ENCODE measurements around the gene HDAC10.

HDAC10 gene

DNA sequence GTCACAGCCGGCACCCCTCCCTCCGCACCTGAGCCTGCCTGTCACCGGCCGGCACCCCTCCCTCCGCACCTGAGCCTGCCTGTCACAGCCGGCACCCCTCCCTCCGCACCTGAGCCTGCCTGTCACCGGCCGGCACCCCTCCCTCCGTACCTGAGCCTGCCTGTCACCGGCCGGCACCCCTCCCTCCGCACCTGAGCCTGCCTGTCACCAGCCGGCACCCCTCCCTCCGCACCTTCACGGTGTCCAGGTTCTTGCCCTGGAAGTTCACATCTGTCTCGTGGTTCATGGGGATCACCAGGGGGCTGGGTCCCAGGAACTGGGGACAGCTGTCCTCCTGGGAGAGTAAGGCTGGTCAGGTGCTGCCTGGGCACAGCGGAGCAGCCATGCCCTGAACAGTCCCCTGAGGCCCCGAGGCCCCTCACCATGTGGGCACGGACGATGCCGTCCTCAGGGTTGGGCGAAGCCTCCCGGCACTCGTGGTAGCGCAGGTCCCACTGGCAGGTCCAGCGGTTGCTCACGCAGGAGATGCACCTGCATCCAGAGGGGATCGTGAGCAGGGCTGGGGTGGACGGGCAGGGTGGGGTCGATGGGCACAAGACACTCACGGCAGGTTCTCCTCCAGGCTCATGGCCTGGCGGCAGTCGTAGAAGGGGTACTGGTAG lies 34.6 kb upstream of the HDAC10 start:
- Histone ChIP-seq H3K9me3 (ENCODE audit: control insufficient read depth, low read length) (no peaks in the 10 kb centered on the region), H2AFZ (no peak overlapping the region), H3K4me2 (ENCODE audit: low read length) (peak overlapping the region; percentile 50), H3K9ac (no peak overlapping the region), H3K27me3 (ENCODE audit: control insufficient read depth, insufficient read depth, low read length) (no peaks in the 10 kb centered on the region), H3K27ac (no peak overlapping the region), H3K36me3 (ENCODE audit: control insufficient read depth, insufficient read depth, low read length) (no peaks in the 10 kb centered on the region), H3K79me2 (peaks cover 16% of the 10 kb centered on the region), H3K4me1 (peaks cover 9% of the 10 kb centered on the region), H3K4me3 (ENCODE audit: low read depth, low read length) (no peak overlapping the region)
- TF ChIP-seq, protein P1, sequence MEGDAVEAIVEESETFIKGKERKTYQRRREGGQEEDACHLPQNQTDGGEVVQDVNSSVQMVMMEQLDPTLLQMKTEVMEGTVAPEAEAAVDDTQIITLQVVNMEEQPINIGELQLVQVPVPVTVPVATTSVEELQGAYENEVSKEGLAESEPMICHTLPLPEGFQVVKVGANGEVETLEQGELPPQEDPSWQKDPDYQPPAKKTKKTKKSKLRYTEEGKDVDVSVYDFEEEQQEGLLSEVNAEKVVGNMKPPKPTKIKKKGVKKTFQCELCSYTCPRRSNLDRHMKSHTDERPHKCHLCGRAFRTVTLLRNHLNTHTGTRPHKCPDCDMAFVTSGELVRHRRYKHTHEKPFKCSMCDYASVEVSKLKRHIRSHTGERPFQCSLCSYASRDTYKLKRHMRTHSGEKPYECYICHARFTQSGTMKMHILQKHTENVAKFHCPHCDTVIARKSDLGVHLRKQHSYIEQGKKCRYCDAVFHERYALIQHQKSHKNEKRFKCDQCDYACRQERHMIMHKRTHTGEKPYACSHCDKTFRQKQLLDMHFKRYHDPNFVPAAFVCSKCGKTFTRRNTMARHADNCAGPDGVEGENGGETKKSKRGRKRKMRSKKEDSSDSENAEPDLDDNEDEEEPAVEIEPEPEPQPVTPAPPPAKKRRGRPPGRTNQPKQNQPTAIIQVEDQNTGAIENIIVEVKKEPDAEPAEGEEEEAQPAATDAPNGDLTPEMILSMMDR (IDR thresholded peaks at IDR 0.05), result no peak

DNA sequence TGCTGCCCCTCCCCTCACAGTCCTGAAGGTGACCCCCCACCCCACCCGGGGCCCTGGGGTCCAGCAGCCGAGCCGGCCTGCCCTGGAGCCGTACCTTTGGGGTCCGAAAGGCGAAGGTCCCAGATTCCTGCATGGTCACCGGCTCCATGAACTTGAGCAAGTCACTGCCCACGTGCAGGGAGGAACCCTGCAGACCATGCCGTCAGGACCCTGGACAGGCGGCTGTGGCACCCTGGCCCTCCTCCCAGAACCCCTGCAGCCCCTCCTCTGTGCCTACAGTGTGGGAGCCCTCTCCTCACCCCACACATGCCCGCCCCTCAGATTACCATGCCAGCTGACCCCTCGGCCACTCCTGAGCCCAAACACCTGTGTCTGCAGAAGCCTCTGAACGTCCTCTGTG lies 33.4 kb upstream of the HDAC10 start:
- H3K4me1 ChIP-seq, result peaks cover 9% of the 10 kb centered on the region
- no peaks in the 10 kb centered on the region for H3K9me3 ChIP-seq (ENCODE audit: control insufficient read depth, low read length)
- H2AFZ ChIP-seq, result no peak overlapping the region
- TF ChIP-seq, protein P1 (IDR thresholded peaks at IDR 0.05), result no peak
- no peak overlapping the region for H3K9ac ChIP-seq
- no peaks in the 10 kb centered on the region for H3K36me3 ChIP-seq (ENCODE audit: control insufficient read depth, insufficient read depth, low read length)
- no peak overlapping the region for H3K4me2 ChIP-seq (ENCODE audit: low read length)
- no peak overlapping the region for H3K27ac ChIP-seq
- H3K4me3 ChIP-seq (ENCODE audit: low read depth, low read length), result no peak overlapping the region
- no peaks in the 10 kb centered on the region for H3K27me3 ChIP-seq (ENCODE audit: control insufficient read depth, insufficient read depth, low read length)
- peaks cover 11% of the 10 kb centered on the region for H3K79me2 ChIP-seq

DNA sequence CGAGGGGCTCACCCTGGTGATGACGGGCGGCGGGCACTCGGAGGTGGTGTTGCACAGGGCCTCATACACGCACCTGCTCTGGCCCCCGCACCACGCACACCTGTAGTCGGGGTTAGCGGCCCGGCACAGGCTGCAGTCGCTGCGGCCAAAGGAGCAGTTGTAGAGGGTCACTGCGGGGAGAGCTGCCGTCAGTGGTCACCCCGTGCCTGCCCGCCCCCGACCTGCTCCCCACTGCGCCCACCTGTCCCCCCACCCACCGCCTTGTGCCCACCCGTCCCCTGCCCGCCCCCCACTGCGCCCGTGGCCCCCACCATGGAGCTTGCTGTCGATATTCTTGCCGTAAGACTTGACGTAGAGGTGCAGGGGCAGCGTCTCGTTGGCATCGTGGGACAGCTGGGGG lies 32.8 kb upstream of the HDAC10 start:
- Histone ChIP-seq H3K9ac (no peak overlapping the region), H2AFZ (no peak overlapping the region), H3K36me3 (ENCODE audit: control insufficient read depth, insufficient read depth, low read length) (no peaks in the 10 kb centered on the region), H3K27me3 (ENCODE audit: control insufficient read depth, insufficient read depth, low read length) (no peaks in the 10 kb centered on the region), H3K4me3 (ENCODE audit: low read depth, low read length) (no peak overlapping the region), H3K79me2 (peaks cover 8% of the 10 kb centered on the region), H3K4me2 (ENCODE audit: low read length) (no peak overlapping the region), H3K27ac (no peak overlapping the region), H3K4me1 (peaks cover 9% of the 10 kb centered on the region), H3K9me3 (ENCODE audit: control insufficient read depth, low read length) (no peaks in the 10 kb centered on the region)
- TF ChIP-seq, protein P1 (IDR thresholded peaks at IDR 0.05), result no peak

DNA sequence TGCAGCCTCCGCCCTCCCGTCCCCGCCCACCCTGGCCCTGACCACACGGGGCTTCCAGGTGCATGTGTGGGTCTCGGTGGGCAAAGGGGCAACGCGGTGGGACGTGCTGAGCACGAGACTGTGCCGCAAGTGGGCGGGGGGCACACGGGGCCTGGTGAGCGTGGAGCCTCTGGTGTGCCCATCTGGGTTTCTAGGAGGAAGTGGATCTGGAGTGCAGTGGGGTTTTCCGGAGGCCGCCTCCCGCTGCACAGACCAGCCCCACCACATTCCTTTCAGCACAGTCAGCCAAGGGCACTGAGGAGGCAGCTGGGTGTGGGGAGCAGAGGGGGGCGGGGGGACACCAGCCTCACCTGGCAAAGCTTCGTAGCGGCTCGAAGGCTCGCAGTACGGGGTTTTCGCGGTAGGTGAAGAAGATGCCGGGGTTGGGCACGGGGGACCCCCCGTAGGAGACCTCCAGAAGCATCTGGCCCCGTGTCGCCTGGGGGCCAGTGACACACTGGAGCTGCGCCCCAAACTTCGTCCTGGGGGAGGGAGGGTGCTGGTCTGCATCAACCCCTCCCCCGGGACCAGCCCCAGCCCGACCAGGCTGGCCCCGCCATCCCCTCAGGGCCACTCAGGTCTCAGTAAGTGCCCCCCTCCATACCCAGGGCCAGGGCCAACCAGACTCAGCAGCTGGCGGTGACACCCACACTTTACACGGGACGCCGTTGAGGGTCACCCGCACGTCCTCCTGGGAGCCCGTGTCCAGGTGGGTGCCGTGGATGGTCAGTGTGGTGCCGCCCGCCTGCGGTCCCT lies 31.5 kb upstream of the HDAC10 start:
- no peak overlapping the region for H3K4me3 ChIP-seq (ENCODE audit: low read depth, low read length)
- no peak overlapping the region for H3K9ac ChIP-seq
- no peaks in the 10 kb centered on the region for H3K27me3 ChIP-seq (ENCODE audit: control insufficient read depth, insufficient read depth, low read length)
- no peaks in the 10 kb centered on the region for H3K79me2 ChIP-seq
- no peak overlapping the region for H3K4me2 ChIP-seq (ENCODE audit: low read length)
- TF ChIP-seq, protein P1 (IDR thresholded peaks at IDR 0.05), result no peak
- no peak overlapping the region for H2AFZ ChIP-seq
- H3K27ac ChIP-seq, result no peak overlapping the region
- H3K4me1 ChIP-seq, result peaks cover 5% of the 10 kb centered on the region
- H3K9me3 ChIP-seq (ENCODE audit: control insufficient read depth, low read length), result no peaks in the 10 kb centered on the region
- no peaks in the 10 kb centered on the region for H3K36me3 ChIP-seq (ENCODE audit: control insufficient read depth, insufficient read depth, low read length)
